K562 (cell line): ENCODE measurements around the gene KCTD21. TPM values are rescaled to one million over a fixed set of nuclear protein-coding genes. Genes with fewer than 3 reads are reported as not detected.

ENCODE experiments used
- ARID1B ChIP-seq: fragments of 450-650 bp; IDR thresholded peaks from 2 replicates; pipeline ENCODE4 v1.6.1; 2016; ENCODE audit warnings: antibody characterized with exemption, mild to moderate bottlenecking, inconsistent platforms
- CBX3 ChIP-seq, 2 experiments: IDR thresholded peaks; 1 replicate in 1 of 2; 2 replicates in 1 of 2; pipeline ENCODE4 v1.6.1; 2012; ENCODE audit warnings: inconsistent platforms in 2 of 2, low read length in 2 of 2, borderline replicate concordance in 1 of 2, control low read depth in 1 of 2
- CHD4 ChIP-seq: fragments of 200-600 bp; sonication (generic); IDR thresholded peaks from 3 replicates; pipeline ENCODE4 v1.6.1; 2012; ENCODE audit warnings: low read depth, mild to moderate bottlenecking, mixed read lengths, low read length, inconsistent platforms; ENCODE audit not compliant: insufficient read depth, insufficient replicate concordance, poor library complexity, severe bottlenecking
- DEAF1 ChIP-seq: fragments of 450-650 bp; formaldehyde crosslinking; IDR thresholded peaks from 2 replicates; pipeline ENCODE4 v1.4.0; 2020; ENCODE audit warnings: mild to moderate bottlenecking, moderate library complexity
- E2F8 ChIP-seq: fragments of 450-650 bp; IDR thresholded peaks from 2 replicates; pipeline ENCODE4 v1.7.1; 2018; ENCODE audit warnings: mild to moderate bottlenecking, low read depth; ENCODE audit not compliant: partially characterized antibody
- ELK3 ChIP-seq: fragments of 450-650 bp; formaldehyde crosslinking; IDR thresholded peaks from 2 replicates; pipeline ENCODE4 v1.4.0; 2020; ENCODE audit warnings: mild to moderate bottlenecking
- HNRNPH1 ChIP-seq: fragments of 200-400 bp; formaldehyde crosslinking; optimal IDR thresholded peaks from 2 replicates; pipeline ENCODE3; 2017; ENCODE audit warnings: low read depth, mild to moderate bottlenecking, low read length, moderate library complexity
- HNRNPL ChIP-seq: fragments of 200-400 bp; formaldehyde crosslinking; IDR thresholded peaks from 2 replicates; pipeline ENCODE4 v1.6.1; 2017; ENCODE audit warnings: low read depth, mild to moderate bottlenecking, low read length
- HOXB6 ChIP-seq: fragments of 250-450 bp; sonication (Bioruptor Pico); IDR thresholded peaks from 2 replicates; pipeline ENCODE4 v1.5.1; 2022; ENCODE audit warnings: mild to moderate bottlenecking, borderline replicate concordance
- KLF13 ChIP-seq: fragments of 450-650 bp; IDR thresholded peaks from 2 replicates; pipeline ENCODE4 v1.6.1; 2016; ENCODE audit warnings: missing genetic modification characterization, low read depth, mild to moderate bottlenecking, missing compliant biosample characterization, moderate library complexity, borderline replicate concordance
- NFYB ChIP-seq: IDR thresholded peaks from 2 replicates; pipeline ENCODE4 v1.6.1; 2011; ENCODE audit warnings: mild to moderate bottlenecking, moderate library complexity; ENCODE audit not compliant: insufficient read length; ENCODE audit errors: extremely low read depth
- PTRF ChIP-seq: fragments of 450-650 bp; IDR thresholded peaks from 2 replicates; pipeline ENCODE4 v1.6.1; 2016; ENCODE audit warnings: mild to moderate bottlenecking, missing genetic modification characterization, missing compliant biosample characterization
- RBFOX2 ChIP-seq: fragments of 200-400 bp; formaldehyde crosslinking; IDR thresholded peaks from 2 replicates; pipeline ENCODE4 v1.6.1; 2017; ENCODE audit warnings: low read depth, mild to moderate bottlenecking, low read length, moderate library complexity
- RBM25 ChIP-seq: fragments of 200-400 bp; formaldehyde crosslinking; IDR thresholded peaks from 2 replicates; pipeline ENCODE4 v1.6.1; 2018; ENCODE audit warnings: low read length, low read depth, moderate library complexity; ENCODE audit not compliant: severe bottlenecking
- RHOXF2B ChIP-seq: fragments of 250-450 bp; sonication (Bioruptor Pico); conservative IDR thresholded peaks from 2 replicates; pipeline ENCODE4 v1.5.1; 2021
- TARDBP ChIP-seq: fragments of 450-650 bp; IDR thresholded peaks from 2 replicates; pipeline ENCODE4 v1.6.1; 2016
- U2AF1 ChIP-seq: fragments of 200-400 bp; formaldehyde crosslinking; optimal IDR thresholded peaks from 2 replicates; pipeline ENCODE3; 2017; ENCODE audit warnings: mild to moderate bottlenecking, low read depth, low read length, moderate library complexity
- ZC3H11A ChIP-seq: IDR thresholded peaks from 2 replicates; pipeline ENCODE4 v1.6.1; 2012; ENCODE audit warnings: low read depth, low read length, improper control_type of control experiment
- ZC3H4 ChIP-seq: sonication (generic); formaldehyde crosslinking; IDR thresholded peaks from 2 replicates; pipeline ENCODE4 v1.9.0; 2021; ENCODE audit warnings: missing genetic modification reagents, borderline replicate concordance
- ZFP1 ChIP-seq: fragments of 450-650 bp; formaldehyde crosslinking; IDR thresholded peaks from 2 replicates; pipeline ENCODE4 v1.4.0; 2020; ENCODE audit warnings: mild to moderate bottlenecking, mixed read lengths
- ZNF561 ChIP-seq: fragments of 450-650 bp; formaldehyde crosslinking; conservative IDR thresholded peaks from 2 replicates; pipeline ENCODE4 v1.4.0; 2020; ENCODE audit warnings: mild to moderate bottlenecking, moderate library complexity
- ZNF586 ChIP-seq: fragments of 450-650 bp; formaldehyde crosslinking; conservative IDR thresholded peaks from 2 replicates; pipeline ENCODE4 v1.4.0; 2020; ENCODE audit warnings: mild to moderate bottlenecking, moderate library complexity
- polyA plus RNA-seq, 8 experiments: library from polyadenylated mRNA; depleted of rRNA in 4 of 8; stranded (reverse) in 5 of 8; unstranded in 3 of 8; fragments of >200 nt; fragmentation: Nextera tagmentation in 2 of 8; fragmentation: Illumina TruSeq in 1 of 8; extraction: Ambion mirVana in 2 of 8; extraction: Trizol in 1 of 8; gene quantifications; 2 replicates each; pipeline versions ENCODE4 v1.2.1 to v1.2.3, GENCODE V29; 2011 to 2014; ENCODE audit warnings: inconsistent platforms in 1 of 8, missing spikeins in 1 of 8
- total RNA-seq, 7 experiments: library from RNA; depleted of rRNA in 6 of 7; stranded (reverse); fragments of >200 nt in 6 of 7; fragmentation: Illumina TruSeq in 2 of 7; extraction: Trizol in 2 of 7; gene quantifications; 2 replicates each; pipeline versions ENCODE4 v1.2.1 to v1.2.3, GENCODE V29; 2011 to 2021; ENCODE audit warnings: low replicate concordance in 1 of 7

The KCTD21 gene
- total and polyA plus RNA-seq, 9 of the 15 experiments (the other 6 are each of a cell fraction or from before 2014, with no cell fraction given), result 0.34 to 5.4 (median 1.9) TPM

GRCh38 chr11:78188286-78189173, at the start of gene KCTD21, which contains the start of gene USP35 (continued):
- TF ChIP-seq DEAF1 (CRISPR knock-in tag) (no peak), NFYB (no peak), ZFP1 (CRISPR knock-in tag) (no peak), ZNF586 (no peak), ZC3H11A (no peak), CBX3 (IDR thresholded peaks at IDR 0.05; ENCODE audit: borderline replicate concordance in 1 of 2, low read length in 2 of 2) (peak in 1 of 2 experiments; percentile 53; a peak in 1 of 3 replicates), TARDBP (0 out of 2 replicates have a peak, but pooled peaks have one; percentile 38), KLF13 (peak; percentile 88), ELK3 (CRISPR knock-in tag) (no peak), U2AF1 (peak; percentile 38), RHOXF2B (CRISPR knock-in tag) (no peak), E2F8 (peak; percentile 53), ARID1B (peak; percentile 57; the same call in 1 of the 2 replicates), RBFOX2 (peak; percentile 76), ZC3H4 (no peak), HNRNPL (peak; percentile 74), CHD4 (peak; percentile 99), PTRF (tag) (no peak), HOXB6 (CRISPR knock-in tag) (no peak), HNRNPH1 (no peak), ZNF561 (CRISPR knock-in tag) (no peak), RBM25 (peak; percentile 99)
